HG02943 (cell line): ENCODE results near the gene BROX.

Experiments
- ATAC-seq: cut with Tn5 transposase; IDR thresholded peaks from one replicate; pipeline ENCODE4 v1.9.1; 2021; ENCODE audit warnings: mild to moderate bottlenecking, low read depth, moderate library complexity; ENCODE audit not compliant: unreplicated experiment

Gene BROX

DNA sequence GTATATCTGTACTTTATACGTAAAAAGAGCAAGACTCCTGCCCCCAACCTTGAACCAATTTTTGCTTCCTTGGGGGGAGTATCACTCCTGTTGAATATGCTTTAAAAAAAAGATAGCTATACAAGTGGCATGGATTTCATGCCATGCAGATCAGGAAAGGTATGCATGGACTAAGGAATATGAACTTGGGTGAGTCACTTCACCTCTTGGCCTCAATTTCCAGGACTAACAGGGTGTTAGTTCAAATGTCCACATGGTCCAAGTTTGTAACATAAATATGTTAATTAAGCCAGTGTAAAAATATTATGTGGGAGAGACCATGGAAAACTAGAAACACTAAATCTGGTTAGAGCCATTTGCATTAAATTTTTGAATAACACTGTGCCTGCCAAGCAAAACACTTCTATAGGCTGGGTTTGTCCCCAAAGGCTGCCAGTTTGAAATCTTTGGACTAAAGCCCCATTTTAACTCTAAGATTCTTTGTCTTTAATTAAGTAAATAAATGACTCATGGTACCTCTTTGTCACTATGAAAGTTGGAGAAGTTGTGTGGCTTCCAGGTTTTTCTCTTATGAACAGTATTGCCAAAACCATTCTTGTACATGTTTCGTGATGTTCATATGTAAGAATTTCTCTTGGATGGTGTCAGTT lies 57.7 kb downstream of the BROX start:
- no peak for ATAC-seq

DNA sequence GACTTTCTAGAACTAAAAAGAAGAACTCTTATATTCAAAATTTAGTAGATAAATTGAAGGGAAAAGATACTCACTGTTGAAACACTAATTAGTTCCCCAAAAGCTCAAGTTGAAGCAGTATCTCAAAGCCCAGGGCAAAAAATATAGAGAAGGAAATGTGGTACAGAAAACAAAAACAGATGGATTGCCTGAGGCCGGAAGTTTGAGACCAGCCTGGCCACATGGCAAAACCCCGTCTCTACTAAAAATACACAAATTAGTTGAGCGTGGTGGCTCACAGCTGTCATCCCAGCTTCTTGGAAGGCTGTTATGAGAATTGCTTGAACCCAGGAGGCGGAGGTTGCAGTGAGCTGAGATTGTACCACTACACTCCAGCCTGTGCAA lies 60.6 kb downstream of the BROX start:
- ATAC-seq: peak; percentile 85

DNA sequence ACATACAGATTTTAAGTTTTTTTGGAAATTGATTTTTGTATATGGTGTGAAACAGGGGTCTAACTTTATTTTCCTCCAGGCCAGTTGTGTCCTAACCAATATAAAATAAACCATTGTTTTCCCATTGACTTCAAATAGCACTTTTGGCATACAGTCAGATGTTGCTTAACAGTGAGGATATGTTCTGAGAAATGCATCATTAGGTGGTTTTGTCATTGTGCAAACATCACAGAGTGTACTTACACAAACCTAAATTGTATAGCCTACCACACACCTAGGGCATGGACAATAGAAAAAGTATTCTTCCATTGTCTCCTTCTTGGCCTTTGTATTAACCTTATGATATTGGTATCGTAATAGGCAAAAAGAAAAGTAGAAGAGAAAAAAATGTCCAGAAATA lies 65.1 kb downstream of the BROX start:
- no peak for ATAC-seq

DNA sequence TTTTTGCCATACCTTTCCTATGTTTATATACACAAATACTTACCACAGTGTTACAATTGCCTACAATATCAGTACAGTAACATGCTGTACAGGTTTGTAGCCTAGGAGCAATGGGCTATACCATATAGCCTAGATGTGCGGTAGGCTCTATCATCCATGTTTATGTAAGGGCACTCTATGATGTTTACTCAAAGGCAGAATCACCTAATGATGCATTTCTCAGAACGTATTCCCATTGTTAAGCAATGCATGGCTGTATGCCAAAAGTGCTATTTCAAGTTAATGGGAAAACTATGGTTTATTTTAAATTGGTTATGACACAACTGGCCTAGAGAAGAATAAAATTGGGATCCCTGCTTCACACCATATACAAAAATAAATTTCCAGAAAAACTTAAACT lies 65.6 kb downstream of the BROX start:
- ATAC-seq: no peak

DNA sequence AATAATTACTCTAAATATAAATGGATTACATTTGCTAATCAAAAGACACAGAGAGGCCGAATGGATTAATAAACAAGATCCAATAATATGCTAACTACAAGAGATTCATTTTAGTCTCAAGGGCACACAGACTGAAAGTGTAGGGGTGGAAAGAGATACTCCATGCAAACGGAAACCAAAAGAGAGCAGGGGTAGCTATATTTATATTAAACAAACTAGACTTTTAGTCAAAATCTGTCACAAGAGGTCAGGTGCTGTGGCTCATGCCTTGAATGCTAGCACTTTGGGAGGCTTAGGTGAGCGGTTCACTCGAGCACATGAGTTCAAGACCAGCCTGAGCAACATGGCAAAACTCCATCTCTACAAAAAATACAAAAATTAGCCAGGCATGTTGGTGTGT lies 68.9 kb downstream of the BROX start:
- ATAC-seq: no peak

DNA sequence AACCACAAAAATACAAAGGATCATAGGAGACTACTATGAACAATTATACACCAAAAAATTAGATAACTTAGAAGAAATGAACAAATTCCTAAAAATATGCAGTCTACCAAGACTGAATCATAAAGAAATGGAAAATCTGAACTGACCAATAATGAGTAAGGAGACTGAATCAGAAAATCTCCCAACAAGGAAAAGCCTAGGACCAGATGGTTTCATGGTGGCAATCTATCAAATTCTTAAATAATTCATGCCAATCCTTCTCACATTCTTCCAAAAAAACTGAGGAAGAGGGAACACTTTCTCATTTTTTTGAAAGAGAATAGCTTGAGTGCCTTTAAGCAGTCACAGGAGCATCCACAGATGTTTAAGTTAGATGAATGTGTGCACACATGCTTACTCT lies 70.7 kb downstream of the BROX start:
- no peak for ATAC-seq

DNA sequence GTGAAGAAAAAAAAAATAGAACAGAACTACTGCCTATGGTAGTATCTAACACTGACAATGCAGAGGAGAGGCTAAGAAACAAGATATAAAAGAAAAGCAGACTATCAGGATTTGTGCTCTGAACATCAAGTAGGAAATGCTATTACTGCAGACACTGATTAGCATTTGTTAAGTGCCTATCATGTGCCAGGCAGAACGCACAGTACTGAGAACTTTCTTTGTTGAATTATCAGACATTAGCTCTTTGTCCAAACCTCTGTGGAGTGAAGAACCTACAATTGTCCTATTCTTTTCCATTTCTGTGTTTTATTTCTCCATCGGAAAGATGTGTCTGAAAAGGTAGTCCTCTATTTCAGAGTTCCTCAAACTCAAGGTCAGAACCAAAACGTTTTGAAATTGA lies 72.0 kb downstream of the BROX start:
- no peak for ATAC-seq
